Stimulated activated CD8-positive, alpha-beta memory T cell treated with anti-CD3 and anti-CD28 coated beads, Interleukin-4, amount 100 ng/mL, for 48 hours (primary cell): ENCODE results near the gene KCTD13.
"Not testable (repeated sequence)": the region's sequence is repeated elsewhere in the genome, so short reads cannot be mapped to it uniquely, and the experiment has no call there.

Experiments
- DNase-seq: peaks from one replicate; pipeline ENCODE4 v3.0.0-alpha.2; 2020

Gene KCTD13

GRCh38 chr16:29877266-29877961 is 48.6 kb downstream of the KCTD13 start:
- DNase-seq = peak; percentile 82

GRCh38 chr16:29876594-29877249 is 49.3 kb downstream of the KCTD13 start:
- DNase-seq = peak; percentile 67

GRCh38 chr16:29876217-29876593 is 49.8 kb downstream of the KCTD13 start:
- DNase-seq = peak; percentile 40

- DNase-seq = no peak
Measured at GRCh38 chr16:29875206-29875605, 50.8 kb downstream of the KCTD13 start.

GRCh38 chr16:29873319-29873718 is 52.7 kb downstream of the KCTD13 start:
- no peak for DNase-seq

GRCh38 chr16:29871822-29872546 is 54.0 kb downstream of the KCTD13 start:
- no peak for DNase-seq

GRCh38 chr16:29869067-29869466 is 57.0 kb downstream of the KCTD13 start:
- DNase-seq = not testable (repeated sequence)

- DNase-seq = no peak
Measured at GRCh38 chr16:29868396-29869009, 57.5 kb downstream of the KCTD13 start.

- DNase-seq = no peak
Measured at GRCh38 chr16:29864205-29864604, 61.8 kb downstream of the KCTD13 start.

- DNase-seq = no peak
Measured at GRCh38 chr16:29863669-29863984, 62.4 kb downstream of the KCTD13 start.

- DNase-seq = peak; percentile 94
Measured at GRCh38 chr16:29862884-29863668, 63.0 kb downstream of the KCTD13 start, which contains the start of gene CDIPT. Gene CDIPT (minus strand): TSS chr16:29863226. CDS start chr16:29862857, 369 bp downstream.

- DNase-seq = no peak
Measured at GRCh38 chr16:29862383-29862883, 63.6 kb downstream of the KCTD13 start.

GRCh38 chr16:29860218-29860617 is 65.8 kb downstream of the KCTD13 start:
- DNase-seq = no peak

GRCh38 chr16:29858974-29859373 is 67.1 kb downstream of the KCTD13 start:
- DNase-seq = no peak

GRCh38 chr16:29858149-29858849 is 67.7 kb downstream of the KCTD13 start:
- no peak for DNase-seq

- DNase-seq = no peak
Measured at GRCh38 chr16:29857133-29857760, 68.8 kb downstream of the KCTD13 start.
